LoVo (cell line): Measurements from ENCODE around the gene SLA2.
"Not testable (repeated sequence)": the region's sequence is repeated elsewhere in the genome, so short reads cannot be mapped to it uniquely, and the experiment has no call there.

Experiments used
- DNase-seq: peaks from one replicate; pipeline ENCODE4 v3.0.0-alpha.2; 2016; ENCODE audit warnings: low spot score

SLA2 gene

GRCh38 chr20:36645353-36645752, 643 bp downstream of the SLA2 start:
- no peak for DNase-seq

GRCh38 chr20:36644706-36645095, 1.3 kb downstream of the SLA2 start:
- no peak for DNase-seq

GRCh38 chr20:36644032-36644705, 1.8 kb downstream of the SLA2 start:
- no peak for DNase-seq

- DNase-seq: no peak
Observed at GRCh38 chr20:36642136-36642535, 3.9 kb downstream of the SLA2 start.

- no peak for DNase-seq
Observed at GRCh38 chr20:36641506-36641843, 4.5 kb downstream of the SLA2 start.

- DNase-seq: not testable (repeated sequence)
Observed at GRCh38 chr20:36638876-36639400, 7.1 kb downstream of the SLA2 start.

- DNase-seq: no peak
Observed at GRCh38 chr20:36634342-36634741, 11.7 kb downstream of the SLA2 start.

GRCh38 chr20:36633285-36633772, 12.7 kb downstream of the SLA2 start:
- no peak for DNase-seq

- no peak for DNase-seq
Observed at GRCh38 chr20:36632487-36633284, 13.3 kb downstream of the SLA2 start.

GRCh38 chr20:36632147-36632486, 13.9 kb downstream of the SLA2 start:
- no peak for DNase-seq

- DNase-seq: no peak
Observed at GRCh38 chr20:36631646-36632045, 14.3 kb downstream of the SLA2 start.

- no peak for DNase-seq
Observed at GRCh38 chr20:36629719-36630681, 16.0 kb downstream of the SLA2 start.

GRCh38 chr20:36628076-36628475, 17.9 kb downstream of the SLA2 start:
- DNase-seq: no peak

- no peak for DNase-seq
Observed at GRCh38 chr20:36624944-36625324, 21.1 kb downstream of the SLA2 start.

GRCh38 chr20:36624068-36624943, 21.7 kb downstream of the SLA2 start:
- DNase-seq: no peak

GRCh38 chr20:36623444-36623843, 22.6 kb downstream of the SLA2 start:
- no peak for DNase-seq

- no peak for DNase-seq
Observed at GRCh38 chr20:36620917-36621316, 25.1 kb downstream of the SLA2 start.

GRCh38 chr20:36614781-36615557, 31.0 kb downstream of the SLA2 start:
- no peak for DNase-seq

GRCh38 chr20:36613974-36614373, 32.0 kb downstream of the SLA2 start:
- DNase-seq: peak; percentile 34

- no peak for DNase-seq
Observed at GRCh38 chr20:36611625-36612024, 34.4 kb downstream of the SLA2 start.

- not testable (repeated sequence) for DNase-seq
Observed at GRCh38 chr20:36608388-36608728, 37.6 kb downstream of the SLA2 start.
